Endodermal cell (in vitro differentiated cells): ENCODE measurements around the gene PRR12. TPM values are rescaled to one million over a fixed set of nuclear protein-coding genes. Genes with fewer than 3 reads are reported as not detected.

Experiments used
- DNase-seq: peaks from one replicate; pipeline ENCODE4 v3.0.0-alpha.2; 2017
- H3K27ac ChIP-seq: 2 replicates; pipeline ENCODE4 v1.5.1; 2013; ENCODE audit warnings: mild to moderate bottlenecking, low read depth, low read length, moderate library complexity
- H3K27me3 ChIP-seq: 2 replicates; pipeline ENCODE4 v1.6.1; 2013; ENCODE audit warnings: mild to moderate bottlenecking, low read length, moderate library complexity; ENCODE audit not compliant: insufficient read depth, control insufficient read depth, poor library complexity, severe bottlenecking
- H3K36me3 ChIP-seq: 2 replicates; pipeline ENCODE4 v1.7.0; 2013; ENCODE audit warnings: mild to moderate bottlenecking, low read length, moderate library complexity; ENCODE audit not compliant: control insufficient read depth, insufficient read depth
- H3K4me1 ChIP-seq: one replicate; pipeline ENCODE4 v1.7.0; 2013; ENCODE audit warnings: low read length; ENCODE audit not compliant: control insufficient read depth, insufficient read depth
- H3K4me3 ChIP-seq: 2 replicates; pipeline ENCODE4 v1.5.1; 2013; ENCODE audit warnings: mild to moderate bottlenecking, low read length, moderate library complexity
- H3K9ac ChIP-seq: 2 replicates; pipeline ENCODE4 v1.6.1; 2013; ENCODE audit warnings: mild to moderate bottlenecking, low read length, moderate library complexity; ENCODE audit not compliant: poor library complexity, severe bottlenecking; ENCODE audit errors: extremely low read depth
- H3K9me3 ChIP-seq: 2 replicates; pipeline ENCODE4 v1.6.1; 2013; ENCODE audit warnings: mild to moderate bottlenecking, low read length, moderate library complexity; ENCODE audit not compliant: control insufficient read depth
- H3K27ac Mint-ChIP-seq: 2 replicates; pipeline ENCODE4 v1.8.0; 2020; ENCODE audit warnings: mixed read lengths
- H3K27me3 Mint-ChIP-seq: 2 replicates; pipeline ENCODE4 v1.8.0; 2021; ENCODE audit warnings: mild to moderate bottlenecking, mixed read lengths; ENCODE audit not compliant: insufficient read depth
- H3K36me3 Mint-ChIP-seq: 2 replicates; pipeline ENCODE4 v1.8.0; 2020; ENCODE audit warnings: low read depth, mixed read lengths
- H3K4me1 Mint-ChIP-seq: 2 replicates; pipeline ENCODE4 v1.8.0; 2020; ENCODE audit warnings: mixed read lengths
- H3K4me3 Mint-ChIP-seq: 2 replicates; pipeline ENCODE4 v1.8.0; 2020; ENCODE audit warnings: mild to moderate bottlenecking, moderate library complexity, mixed read lengths
- H3K9me3 Mint-ChIP-seq: 2 replicates; pipeline ENCODE4 v1.8.0; 2020; ENCODE audit warnings: mild to moderate bottlenecking, mixed read lengths
- CTCF ChIP-seq: fragments of 200-600 bp; sonication (generic); conservative IDR thresholded peaks from 2 replicates; pipeline ENCODE4 v1.5.0; 2021; ENCODE audit warnings: antibody characterized with exemption, mild to moderate bottlenecking
- WGBS, 2 experiments: methylation state at CpG; one replicate each; pipeline versions ENCODE4 v1.1.5 to v1.1.7; 2013; ENCODE audit warnings: missing lambda C conversion rate in 2 of 2, mixed read lengths in 1 of 2; ENCODE audit not compliant: insufficient coverage in 1 of 2, insufficient read length in 1 of 2; 5-methylcytosine and 5-hydroxymethylcytosine counted together
- total RNA-seq, 2 donors: library from RNA; stranded (reverse); fragmentation: NEBNext Ultra II Directional in 1 of 2; extraction: Animal tissue kit (Norgen Biotek cat#: 25700) in 1 of 2; gene quantifications; 2 replicates in 1 of 2; 3 replicates in 1 of 2; pipeline ENCODE4 v1.2.1, GENCODE V29; 2021

The PRR12 gene
- total RNA-seq, 2 donors from 2014 or later, result 67.6 to 69.6 TPM

- no peaks in the 10 kb centered on the region for H3K27me3 Mint-ChIP-seq
- H3K4me1 Mint-ChIP-seq, result peaks cover 10% of the 10 kb centered on the region
- Histone ChIP-seq H3K4me3 (no peak overlapping the region), H3K9ac (peak overlapping the region; percentile 29), H3K27me3 (no peaks in the 10 kb centered on the region), H3K9me3 (no peaks in the 10 kb centered on the region), H3K36me3 (peaks cover 26% of the 10 kb centered on the region), H3K4me1 (no peaks in the 10 kb centered on the region), H3K27ac (peak overlapping the region; percentile 22)
- WGBS, 2 experiments, result 35 to 49% methylated on average over 10 to 28 of the region's 28 CpGs
- DNase-seq, result peak; percentile 96
- peaks cover 27% of the 10 kb centered on the region for H3K36me3 Mint-ChIP-seq
- peak; percentile 96 for TF ChIP-seq CTCF
- peak overlapping the region; percentile 37 for H3K4me3 Mint-ChIP-seq
- H3K27ac Mint-ChIP-seq, result peak overlapping the region; percentile 88
- H3K9me3 Mint-ChIP-seq, result no peaks in the 10 kb centered on the region
Observed at GRCh38 chr19:49672131-49672919, 81.3 kb downstream of the PRR12 start.

Other genes starting within 250 kb of the PRR12 start
- 100 to 1,000 TPM; 142 to 166 TPM for gene TEAD2, start 228.8 kb upstream of the PRR12 start, total RNA-seq
- 1 to 10 TPM; 1.8 to 2.1 TPM for gene DKKL1, start 227.3 kb upstream of the PRR12 start, total RNA-seq
- under 1 TPM in 1 of 2 donors, not detected in 1; 0.13 TPM for gene KASH5, start 202.9 kb upstream of the PRR12 start, total RNA-seq
- gene PTH2, start 167.7 kb upstream of the PRR12 start, total RNA-seq, result not detected
- under 1 TPM in 1 of 2 donors, not detected in 1; 0.18 TPM for gene GFY, start 165.8 kb upstream of the PRR12 start, total RNA-seq
- under 1 TPM; 0.22 to 0.33 TPM for gene SLC17A7, start 149.7 kb upstream of the PRR12 start, total RNA-seq
- 100 to 1,000 TPM; 128 to 133 TPM for gene PIH1D1, start 139.4 kb upstream of the PRR12 start, total RNA-seq
- gene ALDH16A1, start 138.0 kb upstream of the PRR12 start, total RNA-seq, result 10 to 100 TPM; 52.8 to 57.1 TPM
- gene FLT3LG, start 117.0 kb upstream of the PRR12 start, total RNA-seq, result 1 to 10 TPM in 1 of 2 donors, under 1 TPM in 1; 0.75 to 2.3 TPM
- gene RPL13A, start 103.6 kb upstream of the PRR12 start, total RNA-seq, result 1,000 to 10,000 TPM; 2,434 to 3,023 TPM
- 1,000 to 10,000 TPM; 1,814 to 2,035 TPM for gene RPS11, start 94.7 kb upstream of the PRR12 start, total RNA-seq
- gene FCGRT, start 78.5 kb upstream of the PRR12 start, total RNA-seq, result 10 to 100 TPM; 47.6 to 56.9 TPM
- 1 to 10 TPM; 4.9 to 9.0 TPM for gene RCN3, start 63.2 kb upstream of the PRR12 start, total RNA-seq
- gene NOSIP, start 10.6 kb upstream of the PRR12 start, total RNA-seq, result 10 to 100 TPM; 58.0 to 62.3 TPM
- 1 to 10 TPM; 3.7 to 6.9 TPM for gene PRRG2, start 9.9 kb upstream of the PRR12 start, total RNA-seq
- 1 to 10 TPM; 5.8 to 7.3 TPM for gene RRAS, start 49.0 kb downstream of the PRR12 start, total RNA-seq
- 10 to 100 TPM; 84.8 to 94.5 TPM for gene SCAF1, start 51.0 kb downstream of the PRR12 start, total RNA-seq
- gene IRF3, start 74.7 kb downstream of the PRR12 start, total RNA-seq, result 100 to 1,000 TPM; 127 to 128 TPM
- 100 to 1,000 TPM in 1 of 2 donors, 10 to 100 TPM in 1; 91.8 to 101 TPM for gene BCL2L12, start 74.8 kb downstream of the PRR12 start, total RNA-seq
- 100 to 1,000 TPM; 343 to 362 TPM for gene PRMT1, start 86.1 kb downstream of the PRR12 start, total RNA-seq
- gene ADM5, start 98.4 kb downstream of the PRR12 start, total RNA-seq, result 1 to 10 TPM; 4.6 to 7.7 TPM
- 10 to 100 TPM; 41.4 to 59.7 TPM for gene CPT1C, start 99.9 kb downstream of the PRR12 start, total RNA-seq
- under 1 TPM in 1 of 2 donors, not detected in 1; 0.31 TPM for gene TSKS, start 172.1 kb downstream of the PRR12 start, total RNA-seq
- gene AP2A1, start 175.8 kb downstream of the PRR12 start, total RNA-seq, result 100 to 1,000 TPM; 100 to 110 TPM
- gene FUZ, start 222.1 kb downstream of the PRR12 start, total RNA-seq, result 10 to 100 TPM; 26.1 to 41.2 TPM
- 10 to 100 TPM; 89.1 to 90.0 TPM for gene MED25, start 227.1 kb downstream of the PRR12 start, total RNA-seq